Measurements from ENCODE around the gene NOPCHAP1. TPM values are rescaled to one million over a fixed set of nuclear protein-coding genes. Genes with fewer than 3 reads are reported as not detected.

Gene NOPCHAP1
- total RNA-seq, 1 experiment from 2014 or later: 25.6 TPM

- DNase-seq (ENCODE audit: low read depth, low spot score): no peak
- no peaks in the 10 kb centered on the region for H3K79me2 ChIP-seq (ENCODE audit: insufficient read depth, low read length)
- ChIA-PET CTCF (no interaction called here), POLR2A (no interaction called here), RAD21 (ENCODE audit: low non-redundant PET in 1 of 2, low total read pairs in 2 of 2, uncharacterized antibody in 2 of 2, unreplicated experiment in 2 of 2) (no interaction called here)
- ATAC-seq: no peak
- H3K4me1 ChIP-seq (ENCODE audit: control insufficient read depth in 1 of 2, insufficient read depth in 2 of 2, low read length in 2 of 2): no peaks in the 10 kb centered on the region
- no peaks in the 10 kb centered on the region for H3K9me2 ChIP-seq (ENCODE audit: insufficient read depth)
- TF ChIP-seq SRF (IDR thresholded peaks at IDR 0.05; ENCODE audit: low read depth): no peak
- TF ChIP-seq POLR2AphosphoS5 (IDR thresholded peaks at IDR 0.05; ENCODE audit: low read depth, low read length): no peak
- no peak for TF ChIP-seq YY1 (IDR thresholded peaks at IDR 0.05; ENCODE audit: extremely low read depth, insufficient replicate concordance, low read depth, low read length)
- no peak for TF ChIP-seq FOSL1 (IDR thresholded peaks at IDR 0.05; ENCODE audit: low read depth)
- TF ChIP-seq ELF1 (IDR thresholded peaks at IDR 0.05; ENCODE audit: borderline replicate concordance, low read depth): no peak
- no peak for TF ChIP-seq POLR2A (IDR thresholded peaks at IDR 0.05; ENCODE audit: borderline replicate concordance, extremely low read depth, insufficient read depth, insufficient read length)
- TF ChIP-seq EZH2phosphoT487 (IDR thresholded peaks at IDR 0.05; ENCODE audit: borderline replicate concordance): no peak
- TF ChIP-seq JUND (IDR thresholded peaks at IDR 0.05): no peak
- TF ChIP-seq EGR1 (IDR thresholded peaks at IDR 0.05; ENCODE audit: low read depth): no peak
- TF ChIP-seq TCF7L2 (IDR thresholded peaks at IDR 0.05; ENCODE audit: borderline replicate concordance, extremely low read depth, insufficient read depth, insufficient read length): no peak
- TF ChIP-seq ATF3 (IDR thresholded peaks at IDR 0.05): no peak
- TF ChIP-seq RAD21 (IDR thresholded peaks at IDR 0.05; ENCODE audit: low read depth): no peak
- no peak for TF ChIP-seq MAX (IDR thresholded peaks at IDR 0.05)
- TF ChIP-seq SP1 (IDR thresholded peaks at IDR 0.05; ENCODE audit: low read depth): no peak
- TF ChIP-seq, protein P1, sequence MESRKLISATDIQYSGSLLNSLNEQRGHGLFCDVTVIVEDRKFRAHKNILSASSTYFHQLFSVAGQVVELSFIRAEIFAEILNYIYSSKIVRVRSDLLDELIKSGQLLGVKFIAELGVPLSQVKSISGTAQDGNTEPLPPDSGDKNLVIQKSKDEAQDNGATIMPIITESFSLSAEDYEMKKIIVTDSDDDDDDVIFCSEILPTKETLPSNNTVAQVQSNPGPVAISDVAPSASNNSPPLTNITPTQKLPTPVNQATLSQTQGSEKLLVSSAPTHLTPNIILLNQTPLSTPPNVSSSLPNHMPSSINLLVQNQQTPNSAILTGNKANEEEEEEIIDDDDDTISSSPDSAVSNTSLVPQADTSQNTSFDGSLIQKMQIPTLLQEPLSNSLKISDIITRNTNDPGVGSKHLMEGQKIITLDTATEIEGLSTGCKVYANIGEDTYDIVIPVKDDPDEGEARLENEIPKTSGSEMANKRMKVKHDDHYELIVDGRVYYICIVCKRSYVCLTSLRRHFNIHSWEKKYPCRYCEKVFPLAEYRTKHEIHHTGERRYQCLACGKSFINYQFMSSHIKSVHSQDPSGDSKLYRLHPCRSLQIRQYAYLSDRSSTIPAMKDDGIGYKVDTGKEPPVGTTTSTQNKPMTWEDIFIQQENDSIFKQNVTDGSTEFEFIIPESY (IDR thresholded peaks at IDR 0.05; ENCODE audit: extremely low read depth, insufficient replicate concordance, low read length): no peak
- TF ChIP-seq CTCF (IDR thresholded peaks at IDR 0.05 in 2 of 3, conservative IDR thresholded peaks at IDR 0.05 in 1 of 3; ENCODE audit: borderline replicate concordance in 1 of 3, insufficient read depth in 1 of 3, low read depth in 2 of 3, low read length in 2 of 3): no peak
- no peaks in the 10 kb centered on the region for H3K27me3 ChIP-seq (ENCODE audit: insufficient read depth, low read length)
- no TSS peak for BruUV-seq (replicated peaks)
- H4K20me1 ChIP-seq (ENCODE audit: insufficient read depth): no peaks in the 10 kb centered on the region
- no peaks in the 10 kb centered on the region for H3K36me3 ChIP-seq (ENCODE audit: control insufficient read depth in 1 of 2, insufficient read depth in 2 of 2, low read length in 2 of 2)
- no peak overlapping the region for H2AFZ ChIP-seq (ENCODE audit: low read depth, low read length, poor library complexity, severe bottlenecking)
- no peak overlapping the region for H3K4me3 ChIP-seq (replicated peaks in 1 of 2; ENCODE audit: low read depth in 1 of 2, low read length in 2 of 2)
- H3K4me2 ChIP-seq (ENCODE audit: low read length): no peak overlapping the region
- H3K9me3 ChIP-seq (ENCODE audit: control insufficient read depth in 1 of 2, insufficient read depth in 1 of 2, low read depth in 1 of 2, low read length in 2 of 2): no peaks in the 10 kb centered on the region
- H3K27ac ChIP-seq (ENCODE audit: low read depth, low read length): no peak overlapping the region
- H3K9ac ChIP-seq (ENCODE audit: low read length): no peak overlapping the region
- intact Hi-C loops (cut with micrococcal nuclease): no loop called here
Measured at GRCh38 chr12:105030820-105031807, 45.0 kb downstream of the NOPCHAP1 start.
